GM21526 (cell line): Measurements from ENCODE around the gene LYZL1.
"Not testable (repeated sequence)": the region's sequence is repeated elsewhere in the genome, so short reads cannot be mapped to it uniquely, and the experiment has no call there.

ENCODE experiments used
- ATAC-seq: cut with Tn5 transposase; IDR thresholded peaks from one replicate; pipeline ENCODE4 v1.9.1; 2021; ENCODE audit warnings: moderate library complexity; ENCODE audit not compliant: unreplicated experiment, low FRiP score

Gene LYZL1

DNA sequence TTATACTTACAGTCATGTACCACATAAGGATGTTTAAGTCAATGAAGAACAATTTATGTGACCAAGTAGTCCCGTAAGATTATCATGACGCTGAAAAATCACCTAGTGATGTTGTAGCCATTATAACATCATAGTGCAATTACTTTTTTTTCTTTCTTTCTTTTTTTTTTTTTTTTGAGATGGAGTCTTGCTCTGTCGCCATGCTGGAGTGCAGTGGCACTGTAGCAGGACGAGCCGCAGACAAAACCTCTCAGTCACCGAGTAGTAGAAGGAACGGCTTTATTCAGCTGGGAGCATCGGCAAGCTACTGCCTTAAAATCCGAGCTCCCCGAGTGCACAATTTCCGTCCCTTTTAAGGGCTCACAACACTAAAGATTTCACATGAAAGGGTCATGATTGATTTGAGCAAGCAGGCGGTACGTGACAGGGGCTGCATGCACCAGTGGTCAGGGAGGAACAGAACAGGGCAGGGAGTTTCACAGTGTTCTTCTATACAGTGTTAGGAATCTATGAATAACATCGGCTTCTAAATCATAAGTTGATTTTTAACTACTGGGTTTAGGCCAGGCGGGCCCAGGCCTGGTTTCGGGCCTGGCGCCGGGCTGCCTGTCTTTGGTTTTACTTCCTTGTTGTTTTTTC is 71.5 kb downstream of the LYZL1 start:
- not testable (repeated sequence) for ATAC-seq
